Daoy (cell line): ENCODE data around the gene SOX10. TPM values are rescaled to one million over a fixed set of nuclear protein-coding genes. Genes with fewer than 3 reads are reported as not detected.
A peak's percentile ranks its signal among the peaks of the same experiment; 100 is the strongest.

ENCODE experiments used
- DNase-seq: peaks from one replicate; pipeline ENCODE4 v3.0.0-alpha.2; 2015; ENCODE audit warnings: low read depth
- total RNA-seq: library from RNA; depleted of rRNA; stranded (reverse); fragments of >200 nt; shearing (Covaris generic); gene quantifications from 2 replicates; pipeline ENCODE4 v1.2.3, GENCODE V29; 2014; rRNA removed

The SOX10 gene
- not detected in 2 replicates for total RNA-seq

- no peak for DNase-seq
Measured at GRCh38 chr22:37983860-37984791, at the start of gene SOX10. TSS of gene SOX10 (minus strand) at chr22:37984555. CDS start at chr22:37983784, 771 bp downstream.

- no peak for DNase-seq
Measured at GRCh38 chr22:38033522-38034277, 49.3 kb upstream of the SOX10 start.

- DNase-seq = peak; percentile 54
Measured at GRCh38 chr22:38032681-38033521, 48.5 kb upstream of the SOX10 start.

GRCh38 chr22:38031491-38031890 lies 47.1 kb upstream of the SOX10 start:
- DNase-seq = no peak

DNA sequence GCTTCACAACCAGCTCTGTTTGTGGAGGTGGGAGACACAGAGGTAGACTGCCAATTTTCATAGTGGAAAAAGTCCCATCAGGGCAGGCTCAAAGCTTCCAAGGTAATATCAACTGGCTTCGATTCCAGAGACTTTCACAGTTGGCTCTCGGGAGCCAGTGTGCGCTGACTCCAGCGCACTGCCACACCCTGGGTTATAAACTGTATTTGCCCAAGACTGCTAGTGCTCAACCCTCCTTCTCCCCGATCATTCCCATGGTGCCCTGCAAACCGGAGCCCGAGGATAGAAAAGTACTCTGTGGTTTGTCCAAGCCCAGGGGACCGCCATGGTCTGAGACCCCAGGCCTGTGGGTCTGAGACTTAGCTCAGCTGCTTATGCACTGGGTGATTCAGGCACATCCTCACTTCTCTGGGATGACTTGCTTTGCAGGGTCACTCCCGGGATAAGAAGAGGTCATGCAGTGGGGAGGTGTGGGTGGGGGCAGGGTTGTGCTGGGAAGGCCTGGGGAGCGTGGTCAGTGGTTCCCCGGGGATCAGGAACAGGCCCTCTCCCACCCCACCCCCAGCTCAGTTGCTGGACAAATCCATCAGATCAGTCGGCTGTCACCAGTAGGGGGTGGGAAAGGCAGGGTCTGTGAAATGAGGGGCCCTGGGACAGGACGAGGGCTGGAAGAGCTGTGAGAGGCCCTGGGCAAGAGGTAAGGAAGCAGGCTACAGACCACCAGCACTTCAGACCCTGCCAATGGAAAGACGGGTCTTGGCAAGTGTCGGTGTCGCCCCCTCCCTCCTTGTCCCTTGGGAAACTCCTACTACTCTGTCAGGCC lies 46.2 kb upstream of the SOX10 start:
- DNase-seq = no peak

DNA sequence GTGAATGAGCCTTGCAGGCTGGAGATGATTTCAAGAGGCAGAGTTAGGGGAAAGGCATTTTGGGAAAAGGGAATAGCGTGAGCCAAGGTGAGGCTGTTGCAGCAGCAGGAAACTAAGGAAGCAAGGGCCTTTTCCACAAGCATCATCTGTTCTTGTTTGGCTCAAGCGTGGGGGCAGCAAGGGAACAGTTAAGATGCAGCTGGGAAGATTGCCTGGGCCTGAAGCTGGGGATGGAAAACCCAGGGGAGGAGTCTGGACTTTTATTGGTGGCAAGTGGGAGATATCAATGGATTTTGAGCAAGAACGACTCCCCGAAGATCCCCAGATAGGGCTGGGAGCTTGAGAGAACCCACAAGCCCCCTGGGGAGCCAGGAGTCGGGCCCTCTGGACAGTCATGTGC lies 45.5 kb upstream of the SOX10 start:
- DNase-seq = no peak

GRCh38 chr22:38029370-38029769 lies 45.0 kb upstream of the SOX10 start:
- DNase-seq = no peak

DNA sequence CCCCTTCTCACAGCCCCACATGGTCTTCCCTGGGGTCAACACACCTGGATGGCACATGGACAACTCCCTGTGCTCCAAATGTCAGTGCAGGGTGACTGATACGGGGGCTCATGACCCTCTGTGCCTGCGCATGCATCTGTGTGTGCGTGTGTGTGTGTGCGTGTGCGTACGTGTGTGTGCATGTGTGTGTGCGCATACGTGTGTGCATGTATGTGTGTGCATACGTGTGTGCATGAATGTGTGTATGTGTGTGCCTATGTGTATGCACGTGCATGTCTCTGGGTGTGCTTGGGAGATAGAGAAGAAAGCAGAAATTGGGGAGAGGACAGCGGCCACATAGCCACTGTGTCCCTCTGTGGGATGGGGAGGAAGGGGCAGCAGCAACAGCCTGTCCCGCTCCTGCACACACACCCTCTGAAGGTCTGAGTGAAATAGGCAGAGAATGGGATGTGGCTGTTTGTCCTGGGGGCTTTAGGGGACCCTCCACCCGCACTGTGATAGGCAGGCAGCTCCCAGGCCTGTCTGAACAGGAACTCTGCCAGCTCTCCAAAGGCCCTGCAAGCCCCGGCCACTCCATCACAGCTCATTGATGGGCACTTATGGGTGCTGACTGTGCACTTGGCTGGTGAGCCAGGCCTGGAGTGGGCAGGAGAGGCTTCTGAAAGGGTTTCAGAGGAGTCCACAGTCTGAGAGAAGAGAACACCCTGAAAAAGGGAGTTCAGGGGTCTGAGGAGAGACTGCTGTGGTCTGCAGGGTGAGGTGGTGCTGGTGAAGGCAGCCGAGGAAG lies 44.2 kb upstream of the SOX10 start:
- DNase-seq = no peak

- no peak for DNase-seq
Measured at GRCh38 chr22:38027487-38027886, 43.1 kb upstream of the SOX10 start.

GRCh38 chr22:38026130-38027111 lies 42.1 kb upstream of the SOX10 start:
- DNase-seq = no peak

DNA sequence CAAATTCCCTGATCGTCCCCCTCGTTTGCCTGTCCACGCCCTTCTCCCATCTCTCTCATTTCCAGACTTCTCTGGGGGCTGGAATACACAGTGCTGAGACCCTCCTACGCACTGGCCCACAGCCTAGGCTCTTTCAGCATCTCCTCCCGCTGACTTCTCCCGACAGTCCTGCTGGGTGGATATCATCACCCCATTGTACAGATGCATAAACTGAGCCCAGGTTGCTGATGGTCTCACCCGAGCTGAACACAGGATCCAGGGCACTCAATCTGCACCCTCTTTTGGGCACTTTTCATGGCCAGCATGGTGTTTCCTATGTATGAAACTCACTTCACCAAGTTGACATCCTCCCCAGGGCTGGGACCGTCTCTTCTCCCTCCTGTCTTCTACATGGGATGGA lies 41.2 kb upstream of the SOX10 start:
- DNase-seq = no peak

GRCh38 chr22:38023045-38023444 lies 38.7 kb upstream of the SOX10 start:
- no peak for DNase-seq

GRCh38 chr22:38021206-38021605 lies 36.9 kb upstream of the SOX10 start:
- DNase-seq = no peak

DNA sequence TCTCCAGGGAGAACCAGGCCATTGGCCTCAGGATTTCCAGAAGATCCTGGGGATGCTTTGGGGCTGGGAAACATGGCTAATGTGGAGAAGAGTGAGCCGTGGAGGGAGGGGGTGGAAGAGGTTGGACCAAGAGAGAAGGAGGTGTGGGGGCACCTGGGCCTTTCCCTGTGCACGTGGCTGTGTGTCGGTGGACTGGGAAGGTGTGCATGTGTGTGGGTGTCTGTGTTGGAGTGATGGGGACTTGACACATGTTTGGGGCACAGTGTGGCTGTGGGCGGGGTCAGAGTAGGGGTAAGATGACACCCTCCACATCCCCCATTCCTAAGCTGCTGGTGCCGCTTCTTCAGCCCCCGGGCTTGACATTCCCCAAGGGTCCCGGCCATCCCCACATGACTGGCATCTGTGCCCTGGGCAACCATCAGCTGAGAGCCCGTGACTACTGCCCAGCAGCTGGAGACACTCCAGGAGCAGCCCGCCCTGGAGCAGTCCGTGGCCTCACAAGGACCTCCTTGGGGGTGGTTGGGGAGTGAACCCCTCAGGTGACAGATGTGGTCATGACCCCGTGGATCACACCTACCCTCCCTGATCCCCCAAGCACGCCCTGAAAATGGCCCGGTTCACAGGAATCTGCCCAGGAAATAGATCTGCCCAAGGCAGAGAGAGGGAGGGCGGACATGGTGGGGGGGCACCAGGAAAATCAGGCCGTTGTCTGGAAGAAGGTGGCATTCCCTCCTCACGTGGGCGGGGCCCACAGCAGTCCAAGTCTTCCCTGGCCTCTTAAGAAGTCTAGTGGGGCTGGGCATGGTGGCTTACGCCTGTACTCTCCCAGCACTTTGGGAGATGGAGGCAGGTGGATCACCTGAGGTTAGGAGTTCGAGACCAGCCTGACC lies 34.8 kb upstream of the SOX10 start:
- no peak for DNase-seq

DNA sequence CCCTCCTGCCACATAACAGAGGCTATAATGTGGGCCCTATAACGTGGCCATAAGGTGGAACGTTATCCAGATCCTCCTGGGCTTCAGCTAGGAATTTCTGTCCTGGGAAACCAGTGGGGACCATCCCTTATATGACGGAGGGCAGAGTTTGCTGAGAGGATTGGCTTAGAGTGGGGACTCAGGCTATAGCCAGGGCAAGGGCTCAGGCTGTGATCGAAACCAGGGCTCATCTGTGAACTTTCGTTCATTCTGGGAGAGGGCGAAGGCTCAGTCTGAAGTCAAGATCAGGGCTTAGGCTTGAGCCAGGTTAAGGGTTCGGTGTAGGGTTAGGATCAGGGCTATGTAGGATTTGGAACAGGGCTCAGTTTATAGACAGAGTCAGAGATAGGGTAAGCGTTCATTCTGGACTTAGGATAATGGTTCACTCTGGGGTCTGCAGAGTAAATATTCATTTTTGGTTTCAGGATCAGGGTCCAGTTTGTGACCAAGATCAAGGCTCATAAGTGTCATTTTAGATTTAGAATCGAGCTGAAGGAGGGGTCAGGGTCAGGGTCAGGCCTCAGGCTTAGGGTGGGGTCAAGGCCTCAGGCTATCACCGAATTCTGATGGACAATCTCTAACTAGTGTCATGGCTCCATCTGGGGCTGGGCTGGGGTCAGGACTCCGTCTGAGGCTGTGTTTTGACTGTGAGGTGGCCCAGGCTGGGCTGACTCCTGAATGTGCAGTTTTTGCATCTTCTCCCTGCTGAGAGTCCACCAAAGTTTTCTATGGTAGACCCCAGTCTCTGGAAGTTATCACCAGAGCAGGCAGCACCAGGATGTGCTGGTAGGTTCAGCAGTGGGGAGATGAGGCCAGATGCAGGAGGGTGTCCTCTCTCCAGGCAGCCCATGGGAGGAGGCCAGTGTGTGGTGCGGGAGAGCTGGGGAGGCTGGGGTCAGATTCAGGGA lies 33.9 kb upstream of the SOX10 start:
- DNase-seq = no peak

GRCh38 chr22:38017272-38017920 lies 33.0 kb upstream of the SOX10 start:
- DNase-seq = peak; percentile 58
